IMR-90 (cell line): ENCODE measurements around the gene SMIM43. TPM values are rescaled to one million over a fixed set of nuclear protein-coding genes. Genes with fewer than 3 reads are reported as not detected.
A peak's percentile ranks its signal among the peaks of the same experiment; 100 is the strongest.

ENCODE experiments used
- ATAC-seq: fragments of 200-7000 bp; cut with Tn5 transposase; 2 replicates; pipeline ENCODE4 v1.9.1; 2020; ENCODE audit warnings: low read depth, mild to moderate bottlenecking, moderate library complexity
- BruUV-seq: library from RNA; stranded (reverse); fragments of 400-500 nt; replicated peaks from 2 replicates; lab custom pipeline; 2021; lab: Mats Ljungman, UMichigan
- CTCF ChIA-PET: fragments of 300-600 bp; formaldehyde crosslinking; extraction: SDS; loops from one replicate; lab custom pipeline; 2021; ENCODE audit warnings: antibody characterized with exemption; lab: Yijun Ruan, JAX
- POLR2A ChIA-PET: fragments of 300-600 bp; sonication (Branson Sonifier 250); formaldehyde crosslinking; loops from one replicate; lab custom pipeline; 2022; ENCODE audit warnings: antibody characterized with exemption; ENCODE audit not compliant: unreplicated experiment; lab: Charles Lee
- DNase-seq: peaks from one replicate; pipeline ENCODE4 v3.0.0; 2013
- H2AFZ ChIP-seq: replicated peaks from 2 replicates; pipeline ENCODE3; 2013; ENCODE audit warnings: low read length, mild to moderate bottlenecking; ENCODE audit not compliant: poor library complexity
- H2AK5ac ChIP-seq: 2 replicates; pipeline ENCODE4 v1.6.1; 2013; ENCODE audit warnings: low read depth, low read length, inconsistent platforms
- H2AK9ac ChIP-seq: replicated peaks from 2 replicates; pipeline ENCODE3; 2013; ENCODE audit warnings: mild to moderate bottlenecking, low read depth, low read length, moderate library complexity; ENCODE audit not compliant: poor library complexity
- H2BK120ac ChIP-seq: 2 replicates; pipeline ENCODE4 v1.6.1; 2013; ENCODE audit warnings: low read depth, low read length, inconsistent platforms
- H2BK15ac ChIP-seq: 3 replicates; pipeline ENCODE4 v1.6.1; 2013; ENCODE audit warnings: low read depth, low read length, inconsistent platforms
- H2BK20ac ChIP-seq: 2 replicates; pipeline ENCODE4 v1.6.1; 2013; ENCODE audit warnings: low read depth, mild to moderate bottlenecking, inconsistent platforms, low read length, moderate library complexity
- H2BK5ac ChIP-seq: 2 replicates; pipeline ENCODE4 v1.6.1; 2013; ENCODE audit warnings: mild to moderate bottlenecking, low read depth, low read length, inconsistent platforms; ENCODE audit not compliant: poor library complexity, severe bottlenecking
- H3K14ac ChIP-seq: replicated peaks from 2 replicates; pipeline ENCODE4 v1.6.1; 2013; ENCODE audit warnings: low read depth, low read length, inconsistent platforms
- H3K18ac ChIP-seq: 2 replicates; pipeline ENCODE4 v1.6.1; 2013; ENCODE audit warnings: low read depth, low read length, control low read depth
- H3K23ac ChIP-seq: 2 replicates; pipeline ENCODE4 v1.6.1; 2013; ENCODE audit warnings: low read depth, low read length, inconsistent platforms
- H3K27ac ChIP-seq: 2 replicates; pipeline ENCODE4 v1.5.1; 2013; ENCODE audit warnings: mild to moderate bottlenecking, control low read depth, low read length; ENCODE audit not compliant: insufficient read depth
- H3K27me3 ChIP-seq: 2 replicates; pipeline ENCODE4 v1.6.1; 2013; ENCODE audit warnings: low read length; ENCODE audit not compliant: control insufficient read depth, insufficient read depth
- H3K36me3 ChIP-seq: 2 replicates; pipeline ENCODE4 v1.6.1; 2013; ENCODE audit warnings: low read length, mixed read lengths; ENCODE audit not compliant: control insufficient read depth, insufficient read depth
- H3K4ac ChIP-seq: 2 replicates; pipeline ENCODE4 v1.6.1; 2013; ENCODE audit warnings: low read depth, low read length, inconsistent platforms
- H3K4me1 ChIP-seq: 2 replicates; pipeline ENCODE4 v1.6.1; 2013; ENCODE audit warnings: low read length, mixed read lengths; ENCODE audit not compliant: control insufficient read depth, insufficient read depth
- H3K4me2 ChIP-seq: 2 replicates; pipeline ENCODE4 v1.6.1; 2013; ENCODE audit warnings: low read depth, mild to moderate bottlenecking, control low read depth, low read length, moderate library complexity
- H3K4me3 ChIP-seq: 2 replicates; pipeline ENCODE4 v1.5.1; 2013; ENCODE audit warnings: low read depth, mild to moderate bottlenecking, control low read depth, low read length, moderate library complexity; ENCODE audit not compliant: insufficient read depth
- H3K56ac ChIP-seq: 2 replicates; pipeline ENCODE4 v1.6.1; 2013; ENCODE audit warnings: low read length, inconsistent platforms; ENCODE audit not compliant: insufficient read depth; ENCODE audit errors: extremely low read depth
- H3K79me1 ChIP-seq, 2 experiments: 2 replicates each; pipeline ENCODE4 v1.6.1; 2013; ENCODE audit warnings: low read length in 2 of 2, inconsistent platforms in 1 of 2, low read depth in 1 of 2
- H3K9ac ChIP-seq: 2 replicates; pipeline ENCODE4 v1.6.1; 2013; ENCODE audit warnings: low read depth, low read length, control low read depth
- H3K9me1 ChIP-seq: 2 replicates; pipeline ENCODE4 v1.6.1; 2013; ENCODE audit warnings: low read length, inconsistent platforms; ENCODE audit not compliant: insufficient read depth
- H3K9me3 ChIP-seq: 2 replicates; pipeline ENCODE4 v1.6.1; 2013; ENCODE audit warnings: low read length; ENCODE audit not compliant: control insufficient read depth, insufficient read depth
- H4K20me1 ChIP-seq: 2 replicates; pipeline ENCODE4 v1.6.1; 2013; ENCODE audit warnings: low read length, inconsistent platforms; ENCODE audit not compliant: insufficient read depth
- H4K5ac ChIP-seq: 2 replicates; pipeline ENCODE4 v1.6.1; 2013; ENCODE audit warnings: mild to moderate bottlenecking, low read depth, low read length, control low read depth
- H4K8ac ChIP-seq, 2 experiments: 2 replicates each; pipeline ENCODE4 v1.6.1; 2013; ENCODE audit warnings: low read depth in 2 of 2, low read length in 2 of 2, control low read depth in 1 of 2, inconsistent platforms in 1 of 2
- H4K91ac ChIP-seq: 2 replicates; pipeline ENCODE4 v1.6.1; 2013; ENCODE audit warnings: low read depth, low read length, inconsistent platforms; ENCODE audit not compliant: insufficient read depth
- BHLHE40 ChIP-seq: fragments of 150-350 bp; IDR thresholded peaks from 2 replicates; pipeline ENCODE4 v1.6.1; 2016; ENCODE audit warnings: mild to moderate bottlenecking, low read depth, low read length
- CEBPB ChIP-seq: IDR thresholded peaks from 2 replicates; pipeline ENCODE4 v1.6.1; 2012; ENCODE audit warnings: low read depth, low read length, improper control_type of control experiment
- FOS ChIP-seq: fragments of 150-350 bp; IDR thresholded peaks from 2 replicates; pipeline ENCODE4 v1.6.1; 2016; ENCODE audit warnings: low read depth, low read length
- MAFK ChIP-seq: IDR thresholded peaks from 2 replicates; pipeline ENCODE4 v1.6.1; 2012; ENCODE audit warnings: low read depth, low read length, improper control_type of control experiment
- MXI1 ChIP-seq: IDR thresholded peaks from 2 replicates; pipeline ENCODE4 v1.6.1; 2012; ENCODE audit warnings: low read depth, mild to moderate bottlenecking, low read length, moderate library complexity, borderline replicate concordance
- POLR2A ChIP-seq: IDR thresholded peaks from 2 replicates; pipeline ENCODE4 v1.6.1; 2012; ENCODE audit warnings: mild to moderate bottlenecking, low read depth, low read length
- RAD21 ChIP-seq: IDR thresholded peaks from 2 replicates; pipeline ENCODE4 v1.6.1; 2012; ENCODE audit warnings: low read length, improper control_type of control experiment
- RCOR1 ChIP-seq: IDR thresholded peaks from 2 replicates; pipeline ENCODE4 v1.6.1; 2012; ENCODE audit warnings: mild to moderate bottlenecking, low read length, improper control_type of control experiment; ENCODE audit not compliant: insufficient replicate concordance
- RFX5 ChIP-seq: IDR thresholded peaks from 2 replicates; pipeline ENCODE4 v1.8.0; 2012; ENCODE audit warnings: low read depth, mild to moderate bottlenecking, low read length, moderate library complexity
- SMC3 ChIP-seq: fragments of 150-350 bp; IDR thresholded peaks from 2 replicates; pipeline ENCODE4 v1.6.1; 2016; ENCODE audit warnings: low read depth, mild to moderate bottlenecking, antibody characterized with exemption, low read length, moderate library complexity
- USF2 ChIP-seq: fragments of 150-350 bp; IDR thresholded peaks from 2 replicates; pipeline ENCODE4 v1.6.1; 2017; ENCODE audit warnings: mild to moderate bottlenecking, antibody characterized with exemption, low read length, low read depth
- WGBS, 2 experiments: methylation state at CpG; one replicate each; pipeline versions ENCODE4 v1.1.5 to v1.1.7; 2013; ENCODE audit warnings: missing lambda C conversion rate in 2 of 2; ENCODE audit not compliant: insufficient read length in 1 of 2; ENCODE audit errors: extremely low coverage in 2 of 2; 5-methylcytosine and 5-hydroxymethylcytosine counted together
- dilution Hi-C: fragments of 300-500 bp; cut with HindIII; formaldehyde crosslinking; loops from one replicate; pipeline ENCODE4 v1.14.3; 2018; ENCODE audit warnings: low sequenced_read_pairs; ENCODE audit not compliant: unreplicated experiment
- in situ Hi-C: fragments of 300-500 bp; cut with MboI; formaldehyde crosslinking; loops from 3 replicates; pipeline ENCODE4 v1.14.3; 2019; ENCODE audit warnings: low sequenced_read_pairs, inconsistent platforms, mixed read lengths
- intact Hi-C: fragments of 100-400 bp; cut with micrococcal nuclease; formaldehyde crosslinking; loops from 2 replicates; pipeline ENCODE4 v1.10.0; 2022
- polyA plus RNA-seq, 3 experiments: library from polyadenylated mRNA; depleted of rRNA; stranded (reverse); fragments of >200 nt; gene quantifications; 2 replicates each; pipeline ENCODE4 v1.2.3, GENCODE V29; 2012; ENCODE audit warnings: low replicate concordance in 1 of 3
- total RNA-seq: library from RNA; depleted of rRNA; stranded (reverse); fragments of >200 nt; gene quantifications from 2 replicates; pipeline ENCODE4 v1.2.3, GENCODE V29; 2012
- TF ChIP-seq, protein P1 (sequence below): conservative IDR thresholded peaks from 2 replicates; pipeline ENCODE4 v1.5.1; 2012; ENCODE audit warnings: mild to moderate bottlenecking, low read depth, low read length, improper control_type of control experiment
- TF ChIP-seq, protein P2 (sequence below): fragments of 150-350 bp; IDR thresholded peaks from 2 replicates; pipeline ENCODE4 v1.6.1; 2016; ENCODE audit warnings: low read depth, mild to moderate bottlenecking, low read length, moderate library complexity, borderline replicate concordance

The SMIM43 gene
- total and polyA plus RNA-seq, 2 of the 4 experiments (the other 2 are of a cell fraction): 1.4 to 2.8 TPM

DNA sequence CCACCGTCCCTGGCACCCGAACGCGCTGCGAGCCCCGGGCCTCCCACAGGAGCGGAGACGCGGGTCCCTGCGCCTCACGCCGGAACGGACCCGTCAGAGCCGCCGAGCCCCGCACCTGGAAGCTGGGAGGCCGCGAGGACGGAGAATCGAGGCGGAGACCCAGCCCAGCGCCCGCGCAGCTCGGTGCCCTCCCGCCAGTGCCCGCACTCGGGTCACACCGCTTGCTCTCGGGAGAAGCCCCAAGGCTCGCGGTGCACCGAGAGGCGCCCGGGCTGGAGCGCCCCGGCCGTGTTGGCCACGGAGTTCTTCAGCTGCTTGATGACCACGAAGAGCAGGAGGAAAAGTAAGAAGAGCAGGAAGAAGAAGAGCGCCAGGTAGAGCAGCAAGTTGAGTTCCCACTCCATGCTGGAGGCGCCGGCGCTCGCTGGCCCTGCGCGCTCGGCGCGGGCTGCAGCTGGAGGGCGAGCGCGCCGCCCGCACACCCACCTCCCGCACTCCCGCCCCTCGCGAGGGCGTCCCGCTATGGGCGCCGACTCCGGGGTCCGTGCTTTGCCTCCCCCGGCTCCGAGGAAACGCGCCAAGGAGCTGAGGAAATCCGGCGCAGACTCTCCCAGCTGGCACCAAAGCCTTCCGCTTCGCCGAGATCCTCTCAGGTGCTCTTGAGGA, at the start of gene SMIM43 (continued):
- TF ChIP-seq RCOR1 (no peak), MXI1 (no peak), RAD21 (no peak), RFX5 (no peak)

GRCh38 chr4:121814756-121815155, 49.8 kb upstream of the SMIM43 start:
- dilution Hi-C loops (loop anchor here (10.0 kb wide), 1 partner anchor 150 kb away; no protein-coding TSS in a partner anchor), in situ Hi-C loops (no loop called here), intact Hi-C loops (loop anchor here (5.0 kb wide), 1 partner anchor 47 kb away; the partner anchor contains the start of gene SMIM43)
- H3K27ac ChIP-seq: no peak overlapping the region
- H4K91ac ChIP-seq: no peak overlapping the region
- H3K4me3 ChIP-seq: no peak overlapping the region
- ATAC-seq (peak; percentile 48), DNase-seq (peak; percentile 60)
- no peak overlapping the region for H3K14ac ChIP-seq
- H3K23ac ChIP-seq: no peak overlapping the region
- no peaks in the 10 kb centered on the region for H4K20me1 ChIP-seq
- no peak overlapping the region for H2AK9ac ChIP-seq
- H2BK20ac ChIP-seq: no peak overlapping the region
- H2BK15ac ChIP-seq: no peak overlapping the region
- H3K4me1 ChIP-seq: no peaks in the 10 kb centered on the region; the same call in 1 of the 2 replicates
- peak overlapping the region; percentile 68 for H2BK5ac ChIP-seq
- H3K79me1 ChIP-seq: peaks cover 15 to 21% of the 10 kb centered on the region in 2 experiments
- H3K4me2 ChIP-seq: no peak overlapping the region
- H4K8ac ChIP-seq: no peak overlapping the region
- WGBS, 2 experiments: no CpG with 5 or more reads among the region's 2 CpGs
- no peak overlapping the region; the same call in 1 of the 2 replicates for H3K18ac ChIP-seq
- no peak overlapping the region for H3K9ac ChIP-seq
- H3K36me3 ChIP-seq: peaks cover 15% of the 10 kb centered on the region
- no TSS peak for BruUV-seq
- 0 out of 2 replicates have a peak, but pooled peaks cover 2% of the 10 kb centered on the region for H3K9me1 ChIP-seq
- no peak overlapping the region for H4K5ac ChIP-seq
- ChIA-PET POLR2A (no interaction called here), CTCF (no interaction called here)
- H2AK5ac ChIP-seq: no peak overlapping the region
- H3K4ac ChIP-seq: no peak overlapping the region
- no peaks in the 10 kb centered on the region for H3K9me3 ChIP-seq
- H3K27me3 ChIP-seq: no peaks in the 10 kb centered on the region
- no peak overlapping the region for H2AFZ ChIP-seq
- no peak overlapping the region for H2BK120ac ChIP-seq
- H3K56ac ChIP-seq: no peak overlapping the region
- TF ChIP-seq POLR2A: no peak
- TF ChIP-seq, protein P1, sequence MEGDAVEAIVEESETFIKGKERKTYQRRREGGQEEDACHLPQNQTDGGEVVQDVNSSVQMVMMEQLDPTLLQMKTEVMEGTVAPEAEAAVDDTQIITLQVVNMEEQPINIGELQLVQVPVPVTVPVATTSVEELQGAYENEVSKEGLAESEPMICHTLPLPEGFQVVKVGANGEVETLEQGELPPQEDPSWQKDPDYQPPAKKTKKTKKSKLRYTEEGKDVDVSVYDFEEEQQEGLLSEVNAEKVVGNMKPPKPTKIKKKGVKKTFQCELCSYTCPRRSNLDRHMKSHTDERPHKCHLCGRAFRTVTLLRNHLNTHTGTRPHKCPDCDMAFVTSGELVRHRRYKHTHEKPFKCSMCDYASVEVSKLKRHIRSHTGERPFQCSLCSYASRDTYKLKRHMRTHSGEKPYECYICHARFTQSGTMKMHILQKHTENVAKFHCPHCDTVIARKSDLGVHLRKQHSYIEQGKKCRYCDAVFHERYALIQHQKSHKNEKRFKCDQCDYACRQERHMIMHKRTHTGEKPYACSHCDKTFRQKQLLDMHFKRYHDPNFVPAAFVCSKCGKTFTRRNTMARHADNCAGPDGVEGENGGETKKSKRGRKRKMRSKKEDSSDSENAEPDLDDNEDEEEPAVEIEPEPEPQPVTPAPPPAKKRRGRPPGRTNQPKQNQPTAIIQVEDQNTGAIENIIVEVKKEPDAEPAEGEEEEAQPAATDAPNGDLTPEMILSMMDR: no peak
- no peak for TF ChIP-seq FOS
- TF ChIP-seq MXI1: no peak
- no peak for TF ChIP-seq RAD21
- TF ChIP-seq SMC3: no peak
- no peak for TF ChIP-seq BHLHE40
- no peak for TF ChIP-seq CEBPB
- TF ChIP-seq, protein P2, sequence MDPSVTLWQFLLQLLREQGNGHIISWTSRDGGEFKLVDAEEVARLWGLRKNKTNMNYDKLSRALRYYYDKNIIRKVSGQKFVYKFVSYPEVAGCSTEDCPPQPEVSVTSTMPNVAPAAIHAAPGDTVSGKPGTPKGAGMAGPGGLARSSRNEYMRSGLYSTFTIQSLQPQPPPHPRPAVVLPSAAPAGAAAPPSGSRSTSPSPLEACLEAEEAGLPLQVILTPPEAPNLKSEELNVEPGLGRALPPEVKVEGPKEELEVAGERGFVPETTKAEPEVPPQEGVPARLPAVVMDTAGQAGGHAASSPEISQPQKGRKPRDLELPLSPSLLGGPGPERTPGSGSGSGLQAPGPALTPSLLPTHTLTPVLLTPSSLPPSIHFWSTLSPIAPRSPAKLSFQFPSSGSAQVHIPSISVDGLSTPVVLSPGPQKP: no peak
- no peak for TF ChIP-seq USF2
- no peak for TF ChIP-seq MAFK
